Smooth muscle cell (in vitro differentiated cells): Measurements from ENCODE around the gene NDUFB7. TPM values are rescaled to one million over a fixed set of nuclear protein-coding genes. Genes with fewer than 3 reads are reported as not detected.
"Not testable (repeated sequence)": the region's sequence is repeated elsewhere in the genome, so short reads cannot be mapped to it uniquely, and the experiment has no call there.

ENCODE experiments used
- DNase-seq: peaks from one replicate; lab custom pipeline; 2025; ENCODE audit not compliant: unreplicated experiment; lab: John Stamatoyannopoulos, UW
- H2AFZ ChIP-seq: fragments of 200-600 bp; sonication (generic); 2 replicates; pipeline ENCODE4 v1.6.0; 2016; ENCODE audit warnings: antibody characterized with exemption, low read depth, mild to moderate bottlenecking
- H3F3A ChIP-seq: fragments of 200-600 bp; sonication (generic); 2 replicates; pipeline ENCODE4 v1.6.0; 2017; ENCODE audit warnings: antibody characterized with exemption, low read depth
- H3K27ac ChIP-seq: fragments of 200-600 bp; sonication (generic); 2 replicates; pipeline ENCODE4 v1.5.1; 2016; ENCODE audit warnings: low read depth, mild to moderate bottlenecking
- H3K27me3 ChIP-seq: fragments of 200-600 bp; sonication (generic); 2 replicates; pipeline ENCODE4 v1.6.1; 2016; ENCODE audit warnings: low read depth, mild to moderate bottlenecking
- H3K36me3 ChIP-seq: fragments of 200-600 bp; sonication (generic); 2 replicates; pipeline ENCODE4 v1.5.1; 2016; ENCODE audit warnings: low read depth
- H3K4me1 ChIP-seq: fragments of 200-600 bp; sonication (generic); 2 replicates; pipeline ENCODE4 v1.5.1; 2016; ENCODE audit warnings: low read depth
- H3K4me2 ChIP-seq: fragments of 200-600 bp; sonication (generic); 2 replicates; pipeline ENCODE4 v1.6.0; 2016; ENCODE audit warnings: mild to moderate bottlenecking
- H3K4me3 ChIP-seq: fragments of 200-600 bp; sonication (generic); 2 replicates; pipeline ENCODE4 v1.5.1; 2016; ENCODE audit warnings: mild to moderate bottlenecking
- H3K79me2 ChIP-seq: fragments of 200-600 bp; sonication (generic); 2 replicates; pipeline ENCODE4 v1.6.0; 2016; ENCODE audit warnings: low read depth, mild to moderate bottlenecking
- H3K9ac ChIP-seq: fragments of 200-600 bp; sonication (generic); 2 replicates; pipeline ENCODE4 v1.6.0; 2016; ENCODE audit warnings: low read depth
- H3K9me3 ChIP-seq: fragments of 200-600 bp; sonication (generic); replicated peaks from 2 replicates; pipeline ENCODE4 v1.5.1; 2016; ENCODE audit warnings: low read depth
- H4K20me1 ChIP-seq: fragments of 200-600 bp; sonication (generic); 2 replicates; pipeline ENCODE4 v1.6.0; 2016; ENCODE audit warnings: low read depth
- CTCF ChIP-seq: fragments of 200-600 bp; sonication (generic); IDR thresholded peaks from 2 replicates; pipeline ENCODE4 v1.5.1; 2017; ENCODE audit warnings: borderline replicate concordance, mild to moderate bottlenecking, antibody characterized with exemption; ENCODE audit not compliant: insufficient read depth, poor library complexity, severe bottlenecking
- WGBS: methylation state at CpG from one replicate; pipeline ENCODE4 v1.1.7; 2016; ENCODE audit warnings: low lambda C conversion rate; 5-methylcytosine and 5-hydroxymethylcytosine counted together
- polyA plus RNA-seq: library from polyadenylated mRNA; unstranded; fragments of >200 nt; fragmentation: Nextera tagmentation; extraction: Ambion mirVana; gene quantifications from 2 replicates; pipeline ENCODE4 v1.2.1, GENCODE V29; 2016
- total RNA-seq: library from RNA; depleted of rRNA; stranded (reverse); fragments of >200 nt; gene quantifications from 2 replicates; pipeline ENCODE4 v1.2.3, GENCODE V29; 2014

The NDUFB7 gene
- total and polyA plus RNA-seq, 2 experiments from 2014 or later, result 316 to 361 TPM

- Histone ChIP-seq H3K36me3 (no peaks in the 10 kb centered on the region), H2AFZ (no peak overlapping the region), H4K20me1 (peaks cover 75% of the 10 kb centered on the region), H3K9ac (no peak overlapping the region), H3K27ac (no peak overlapping the region), H3K4me2 (no peak overlapping the region), H3F3A (no peaks in the 10 kb centered on the region), H3K27me3 (no peaks in the 10 kb centered on the region), H3K4me3 (no peak overlapping the region), H3K79me2 (peaks cover 44% of the 10 kb centered on the region), H3K4me1 (no peaks in the 10 kb centered on the region), H3K9me3 (no peaks in the 10 kb centered on the region)
- 54% methylated on average over 7 of the region's 7 CpGs for WGBS
- TF ChIP-seq CTCF, result no peak
- DNase-seq, result no peak
These were observed 29.0 kb downstream of the NDUFB7 start for GRCh38 chr19:14542711-14543328.

- H3K9ac ChIP-seq, H3K4me2 ChIP-seq, DNase-seq, H3K27me3 ChIP-seq, H2AFZ ChIP-seq, H3F3A ChIP-seq, H3K4me3 ChIP-seq, H3K36me3 ChIP-seq, H3K4me1 ChIP-seq, H3K9me3 ChIP-seq, H3K27ac ChIP-seq: not testable (repeated sequence)
- Histone ChIP-seq H4K20me1 (peaks cover 76% of the 10 kb centered on the region), H3K79me2 (peaks cover 36% of the 10 kb centered on the region)
- WGBS, result 77% methylated on average over 5 of the region's 5 CpGs
These were observed 29.9 kb downstream of the NDUFB7 start for GRCh38 chr19:14541979-14542378.

- Histone ChIP-seq H3F3A (peaks cover 1% of the 10 kb centered on the region), H3K4me3 (no peak overlapping the region), H3K36me3 (no peaks in the 10 kb centered on the region), H2AFZ (no peak overlapping the region), H3K79me2 (peaks cover 29% of the 10 kb centered on the region), H3K27ac (no peak overlapping the region), H3K9ac (no peak overlapping the region), H3K4me2 (no peak overlapping the region), H3K27me3 (no peaks in the 10 kb centered on the region), H3K4me1 (no peaks in the 10 kb centered on the region), H3K9me3 (no peaks in the 10 kb centered on the region), H4K20me1 (peaks cover 75% of the 10 kb centered on the region)
- WGBS, result 94% methylated on average over 19 of the region's 19 CpGs
- no peak for DNase-seq
- TF ChIP-seq CTCF, result no peak
These were observed 30.9 kb downstream of the NDUFB7 start for GRCh38 chr19:14540741-14541525.

- Histone ChIP-seq H3K36me3 (no peaks in the 10 kb centered on the region), H3F3A (peaks cover 8% of the 10 kb centered on the region), H3K4me2 (peak overlapping the region; percentile 57), H3K27me3 (no peaks in the 10 kb centered on the region), H4K20me1 (peaks cover 76% of the 10 kb centered on the region), H3K4me1 (no peaks in the 10 kb centered on the region), H3K79me2 (peaks cover 32% of the 10 kb centered on the region), H3K9ac (no peak overlapping the region), H3K4me3 (no peak overlapping the region), H2AFZ (no peak overlapping the region), H3K9me3 (no peaks in the 10 kb centered on the region), H3K27ac (no peak overlapping the region)
- 19% methylated on average over 13 of the region's 24 CpGs for WGBS
- DNase-seq, result no peak
- no peak for TF ChIP-seq CTCF
These were observed 34.8 kb downstream of the NDUFB7 start for GRCh38 chr19:14536926-14537692.
